GM21381 (cell line): ENCODE measurements around the gene SLC41A3.
"Not testable (repeated sequence)": the region's sequence is repeated elsewhere in the genome, so short reads cannot be mapped to it uniquely, and the experiment has no call there.

Source experiments
- ATAC-seq: cut with Tn5 transposase; IDR thresholded peaks from one replicate; pipeline ENCODE4 v1.9.1; 2021; ENCODE audit warnings: mild to moderate bottlenecking, moderate library complexity; ENCODE audit not compliant: unreplicated experiment

The SLC41A3 gene

GRCh38 chr3:126084768-126085180, 850 bp upstream of the SLC41A3 start:
- ATAC-seq: no peak

GRCh38 chr3:126083511-126083912, 412 bp downstream of the SLC41A3 start:
- peak; percentile 38 for ATAC-seq

- no peak for ATAC-seq
Observed at GRCh38 chr3:126083138-126083445, 832 bp downstream of the SLC41A3 start.

- ATAC-seq: no peak
Observed at GRCh38 chr3:126082362-126083137, 1.4 kb downstream of the SLC41A3 start.

GRCh38 chr3:126081618-126082361, 2.1 kb downstream of the SLC41A3 start:
- ATAC-seq: no peak

GRCh38 chr3:126080970-126081369, 3.0 kb downstream of the SLC41A3 start:
- no peak for ATAC-seq

- ATAC-seq: no peak
Observed at GRCh38 chr3:126078866-126079265, 5.1 kb downstream of the SLC41A3 start.

GRCh38 chr3:126077754-126078153, 6.2 kb downstream of the SLC41A3 start:
- ATAC-seq: no peak

GRCh38 chr3:126076140-126076539, 7.8 kb downstream of the SLC41A3 start:
- ATAC-seq: no peak

GRCh38 chr3:126070146-126070545, 13.8 kb downstream of the SLC41A3 start:
- ATAC-seq: no peak

GRCh38 chr3:126067959-126068358, 16.0 kb downstream of the SLC41A3 start:
- no peak for ATAC-seq

GRCh38 chr3:126066676-126067075, 17.2 kb downstream of the SLC41A3 start:
- not testable (repeated sequence) for ATAC-seq

GRCh38 chr3:126065876-126066275, 18.0 kb downstream of the SLC41A3 start:
- no peak for ATAC-seq

GRCh38 chr3:126064627-126065258, 19.2 kb downstream of the SLC41A3 start:
- ATAC-seq: no peak

- ATAC-seq: no peak
Observed at GRCh38 chr3:126063358-126063965, 20.5 kb downstream of the SLC41A3 start.

GRCh38 chr3:126061301-126062032, 22.5 kb downstream of the SLC41A3 start:
- no peak for ATAC-seq

GRCh38 chr3:126060613-126061145, 23.2 kb downstream of the SLC41A3 start:
- no peak for ATAC-seq

- no peak for ATAC-seq
Observed at GRCh38 chr3:126058666-126059065, 25.3 kb downstream of the SLC41A3 start.

- no peak for ATAC-seq
Observed at GRCh38 chr3:126057936-126058335, 26.0 kb downstream of the SLC41A3 start.

- no peak for ATAC-seq
Observed at GRCh38 chr3:126057501-126057819, 26.5 kb downstream of the SLC41A3 start.
